HG02610 (cell line): Measurements from ENCODE around the gene ARAP1.

Experiments used
- ATAC-seq: cut with Tn5 transposase; IDR thresholded peaks from one replicate; pipeline ENCODE4 v1.9.1; 2021; ENCODE audit warnings: mild to moderate bottlenecking, moderate library complexity; ENCODE audit not compliant: unreplicated experiment

Gene ARAP1

GRCh38 chr11:72725724-72726028, 26.5 kb downstream of the ARAP1 start:
- ATAC-seq: no peak

GRCh38 chr11:72724851-72725723, 27.1 kb downstream of the ARAP1 start:
- no peak for ATAC-seq

GRCh38 chr11:72724021-72724551, 28.1 kb downstream of the ARAP1 start:
- no peak for ATAC-seq

GRCh38 chr11:72723508-72723907, 28.7 kb downstream of the ARAP1 start:
- ATAC-seq: no peak

- ATAC-seq: peak; percentile 77
Observed at GRCh38 chr11:72722050-72722748, 30.0 kb downstream of the ARAP1 start.

GRCh38 chr11:72721689-72722049, 30.5 kb downstream of the ARAP1 start:
- ATAC-seq: no peak

- no peak for ATAC-seq
Observed at GRCh38 chr11:72721276-72721675, 30.9 kb downstream of the ARAP1 start.

GRCh38 chr11:72720784-72721183, 31.4 kb downstream of the ARAP1 start:
- ATAC-seq: no peak

- ATAC-seq: no peak
Observed at GRCh38 chr11:72720047-72720446, 32.2 kb downstream of the ARAP1 start.

- no peak for ATAC-seq
Observed at GRCh38 chr11:72719551-72719950, 32.7 kb downstream of the ARAP1 start.

- no peak for ATAC-seq
Observed at GRCh38 chr11:72719144-72719543, 33.1 kb downstream of the ARAP1 start.

GRCh38 chr11:72718101-72718501, 34.1 kb downstream of the ARAP1 start:
- no peak for ATAC-seq

- ATAC-seq: no peak
Observed at GRCh38 chr11:72716788-72717435, 35.3 kb downstream of the ARAP1 start.

GRCh38 chr11:72716290-72716689, 35.9 kb downstream of the ARAP1 start:
- ATAC-seq: no peak

- ATAC-seq: no peak
Observed at GRCh38 chr11:72712841-72713240, 39.4 kb downstream of the ARAP1 start.

GRCh38 chr11:72712168-72712751, 39.9 kb downstream of the ARAP1 start:
- no peak for ATAC-seq

- no peak for ATAC-seq
Observed at GRCh38 chr11:72711141-72711540, 41.1 kb downstream of the ARAP1 start.

- no peak for ATAC-seq
Observed at GRCh38 chr11:72710278-72710677, 41.9 kb downstream of the ARAP1 start.

- ATAC-seq: no peak
Observed at GRCh38 chr11:72709478-72710238, 42.5 kb downstream of the ARAP1 start.

- ATAC-seq: no peak
Observed at GRCh38 chr11:72707032-72707431, 45.2 kb downstream of the ARAP1 start.

- no peak for ATAC-seq
Observed at GRCh38 chr11:72706579-72706978, 45.6 kb downstream of the ARAP1 start.
